NOMO-1 treated with dmso at 0.1 percent for 144 hours (cell line): ENCODE results near the gene SLCO1B3.

ENCODE experiments used
- DNase-seq: peaks from one replicate; lab custom pipeline; 2025; ENCODE audit not compliant: unreplicated experiment; lab: John Stamatoyannopoulos, UW

Gene SLCO1B3

DNA sequence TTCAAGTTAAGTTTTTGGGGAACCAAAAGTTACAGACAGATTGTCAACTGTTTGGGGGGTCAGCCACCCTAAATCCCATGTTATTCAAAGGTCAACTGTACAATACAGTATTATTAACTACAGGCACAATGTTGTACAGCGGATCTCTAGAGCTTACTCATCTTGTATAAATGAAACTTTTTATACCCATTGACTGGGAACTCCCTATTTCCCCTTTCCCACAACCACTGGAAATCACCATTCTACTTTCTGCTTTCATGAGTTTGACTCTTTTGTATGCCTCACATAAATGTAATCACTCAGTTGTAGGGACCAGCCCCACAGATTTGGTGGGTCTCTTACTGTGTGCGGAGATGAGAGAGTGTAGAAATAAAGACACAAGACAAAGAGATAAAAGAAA lies 57.8 kb downstream of the SLCO1B3 start:
- no peak for DNase-seq

DNA sequence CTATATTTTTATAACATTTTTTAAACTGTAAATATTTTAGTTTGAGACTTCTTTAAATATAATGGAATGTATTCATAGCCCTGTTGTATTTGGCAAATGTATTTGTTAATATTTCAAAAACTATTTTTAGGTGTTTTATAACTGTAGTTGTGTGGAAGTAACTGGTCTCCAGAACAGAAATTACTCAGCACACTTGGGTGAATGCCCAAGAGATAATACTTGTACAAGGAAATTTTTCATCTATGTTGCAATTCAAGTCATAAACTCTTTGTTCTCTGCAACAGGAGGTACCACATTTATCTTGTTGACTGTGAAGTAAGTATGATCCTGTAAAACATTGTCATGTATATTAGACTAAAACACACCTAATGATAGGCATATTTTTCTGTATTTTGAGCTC lies 72.8 kb downstream of the SLCO1B3 start:
- no peak for DNase-seq

GRCh38 chr12:20885116-20885515 lies 74.6 kb downstream of the SLCO1B3 start:
- DNase-seq: no peak

- DNase-seq: no peak
Observed at GRCh38 chr12:20885552-20885951, 75.0 kb downstream of the SLCO1B3 start.

GRCh38 chr12:20917269-20917668 lies 106.8 kb downstream of the SLCO1B3 start:
- DNase-seq: no peak

- no peak for DNase-seq
Observed at GRCh38 chr12:20917819-20918218, 107.3 kb downstream of the SLCO1B3 start.

GRCh38 chr12:20931894-20932293 lies 121.4 kb downstream of the SLCO1B3 start:
- DNase-seq: no peak

DNA sequence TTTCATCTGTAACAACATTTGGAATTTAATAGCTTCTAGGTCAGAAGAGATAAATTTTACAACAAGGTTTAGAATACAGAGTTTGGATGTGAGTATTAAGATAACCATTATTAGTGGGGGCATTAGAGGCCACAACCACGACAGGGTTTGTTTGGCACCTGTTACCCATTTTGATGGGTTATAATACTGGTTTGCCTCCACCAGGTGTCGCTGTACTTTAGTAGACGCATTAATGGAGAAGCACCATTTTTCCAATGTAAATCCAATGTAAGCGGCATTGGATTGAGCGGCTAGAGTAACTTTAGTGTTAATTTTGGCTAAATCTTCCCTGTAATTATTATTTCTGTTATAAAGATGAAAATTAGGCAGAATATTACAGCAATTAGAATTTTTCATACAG lies 136.2 kb downstream of the SLCO1B3 start:
- DNase-seq: no peak

DNA sequence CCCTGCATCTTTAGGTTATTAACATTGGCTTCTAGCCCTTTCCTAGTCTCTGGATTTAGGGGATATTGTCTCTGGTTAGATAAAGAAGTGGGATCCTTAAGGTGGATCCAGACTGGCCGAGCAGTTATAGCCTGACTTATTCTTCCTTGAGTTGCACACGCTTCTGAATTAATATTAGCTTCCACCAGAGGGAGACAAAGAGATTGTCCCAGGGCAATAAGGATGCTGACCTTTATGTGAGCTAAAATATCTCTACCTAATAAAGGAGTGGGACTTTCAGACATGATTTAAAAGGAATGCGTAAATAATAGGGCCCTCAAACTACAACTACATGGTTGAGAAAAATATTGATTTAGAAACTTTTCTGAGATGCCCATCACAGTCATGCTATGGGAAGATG lies 139.7 kb downstream of the SLCO1B3 start:
- DNase-seq: no peak

GRCh38 chr12:20963303-20963702 lies 152.8 kb downstream of the SLCO1B3 start:
- DNase-seq: no peak

GRCh38 chr12:20963762-20964161 lies 153.3 kb downstream of the SLCO1B3 start:
- no peak for DNase-seq
